Panc1 (cell line): ENCODE results near the gene RMRP. TPM values are rescaled to one million over a fixed set of nuclear protein-coding genes. Genes with fewer than 3 reads are reported as not detected.

Experiments
- ATAC-seq: fragments of 200-7000 bp; cut with Tn5 transposase; 2 replicates; pipeline ENCODE4 v1.9.1; 2020; ENCODE audit warnings: mild to moderate bottlenecking, moderate library complexity
- BruUV-seq: library from RNA; stranded (reverse); fragments of 400-500 nt; replicated peaks from 2 replicates; lab custom pipeline; 2021; lab: Mats Ljungman, UMichigan
- CTCF ChIA-PET: fragments of 300-600 bp; sonication (Branson Sonifier 250); formaldehyde crosslinking; loops from one replicate; lab custom pipeline; 2022; ENCODE audit warnings: antibody characterized with exemption; lab: Charles Lee
- POLR2A ChIA-PET: fragments of 300-600 bp; sonication (Branson Sonifier 250); formaldehyde crosslinking; loops from one replicate; lab custom pipeline; 2022; ENCODE audit warnings: antibody characterized with exemption; lab: Charles Lee
- DNase-seq: peaks from one replicate; pipeline ENCODE4 v3.0.0-alpha.2; 2010; ENCODE audit warnings: low read depth, low spot score
- H3K27ac ChIP-seq: 2 replicates; pipeline ENCODE4 v1.5.1; 2011; ENCODE audit warnings: mild to moderate bottlenecking, low read length, inconsistent platforms
- H3K27me3 ChIP-seq: fragments of 200-500 bp; sonication (Bioruptor generic); 2 replicates; pipeline ENCODE4 v1.6.0; 2014; ENCODE audit warnings: low read length, inconsistent platforms; ENCODE audit not compliant: control insufficient read depth, insufficient read depth
- H3K36me3 ChIP-seq: fragments of 200-500 bp; sonication (Bioruptor generic); 2 replicates; pipeline ENCODE4 v1.5.1; 2014; ENCODE audit warnings: inconsistent platforms, mild to moderate bottlenecking, low read length, moderate library complexity; ENCODE audit not compliant: control insufficient read depth, insufficient read depth
- H3K4me1 ChIP-seq: 2 replicates; pipeline ENCODE4 v1.5.1; 2011; ENCODE audit warnings: inconsistent platforms, mild to moderate bottlenecking, low read length, moderate library complexity; ENCODE audit not compliant: control insufficient read depth, insufficient read depth
- H3K4me3 ChIP-seq, 2 experiments: 2 replicates each; pipeline ENCODE4 v1.5.1; 2011 to 2012; ENCODE audit warnings: low read depth in 2 of 2, low read length in 2 of 2, mild to moderate bottlenecking in 2 of 2, inconsistent platforms in 1 of 2, moderate library complexity in 1 of 2
- H3K9me3 ChIP-seq: fragments of 200-500 bp; sonication (Bioruptor generic); 2 replicates; pipeline ENCODE4 v1.5.1; 2014; ENCODE audit warnings: low read depth, mild to moderate bottlenecking, inconsistent platforms, low read length, moderate library complexity; ENCODE audit not compliant: control insufficient read depth, insufficient read depth
- POLR2AphosphoS5 ChIP-seq: IDR thresholded peaks from 2 replicates; pipeline ENCODE4 v1.6.1; 2012; ENCODE audit warnings: mild to moderate bottlenecking, low read depth, low read length, moderate library complexity
- SIN3A ChIP-seq: IDR thresholded peaks from 2 replicates; pipeline ENCODE4 v1.6.1; 2012; ENCODE audit warnings: low read depth, mild to moderate bottlenecking, low read length, moderate library complexity, borderline replicate concordance; ENCODE audit not compliant: insufficient read depth
- TCF7L2 ChIP-seq: IDR thresholded peaks from 2 replicates; pipeline ENCODE4 v1.6.1; 2011; ENCODE audit warnings: mild to moderate bottlenecking, low read depth, low read length, inconsistent platforms
- in situ Hi-C: cut with HindIII; loops from 2 replicates; pipeline ENCODE4 v1.10.0; 2016; ENCODE audit warnings: low sequenced_read_pairs, low pct_unique_long_range_greater_than_20kb
- intact Hi-C: fragments of 100-400 bp; cut with micrococcal nuclease; formaldehyde crosslinking; loops from one replicate; pipeline ENCODE4 v1.10.0; 2022; ENCODE audit not compliant: unreplicated experiment
- total RNA-seq: library from RNA; stranded (reverse); gene quantifications from one replicate; pipeline ENCODE4 v1.2.1, GENCODE V29; 2021; ENCODE audit not compliant: unreplicated experiment
- TF ChIP-seq, protein P1 (sequence below), 2 experiments: IDR thresholded peaks; 2 replicates each; pipeline ENCODE4 v1.6.1; 2011 to 2012; ENCODE audit warnings: low read depth in 2 of 2, control low read depth in 1 of 2, low read length in 1 of 2, mild to moderate bottlenecking in 1 of 2, moderate library complexity in 1 of 2; ENCODE audit not compliant: insufficient read depth in 1 of 2
- TF ChIP-seq, protein P2 (sequence below): fragments of 450-650 bp; IDR thresholded peaks from 2 replicates; pipeline ENCODE4 v1.5.1; 2017; ENCODE audit warnings: mild to moderate bottlenecking

RMRP gene
- total RNA-seq, 1 experiment from 2014 or later = 29,896 TPM

DNA sequence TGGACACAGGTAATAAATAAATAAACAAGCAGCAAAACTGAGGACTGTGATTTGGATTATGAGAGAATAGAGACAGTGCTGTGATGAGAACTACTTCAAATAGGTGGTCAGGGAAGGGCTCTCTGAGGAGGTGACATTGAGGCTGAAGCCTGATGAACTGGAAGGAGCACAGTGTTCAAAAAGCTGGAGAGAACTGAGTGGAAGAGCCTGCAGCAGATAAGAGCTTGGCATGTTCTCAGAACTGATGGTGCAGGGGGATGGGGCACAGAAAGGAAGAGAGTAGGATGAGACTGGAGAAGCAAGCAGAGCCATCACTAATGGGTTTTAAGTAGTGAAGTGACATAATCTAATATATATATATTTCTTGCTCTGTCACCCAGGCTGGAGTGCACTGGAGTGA, 43.1 kb upstream of the RMRP start:
- no peak for ATAC-seq
- in situ Hi-C loops = no loop called here
- intact Hi-C loops = no loop called here
- TF ChIP-seq POLR2AphosphoS5 (no peak), SIN3A (no peak), TCF7L2 (no peak)
- TF ChIP-seq, protein P1, sequence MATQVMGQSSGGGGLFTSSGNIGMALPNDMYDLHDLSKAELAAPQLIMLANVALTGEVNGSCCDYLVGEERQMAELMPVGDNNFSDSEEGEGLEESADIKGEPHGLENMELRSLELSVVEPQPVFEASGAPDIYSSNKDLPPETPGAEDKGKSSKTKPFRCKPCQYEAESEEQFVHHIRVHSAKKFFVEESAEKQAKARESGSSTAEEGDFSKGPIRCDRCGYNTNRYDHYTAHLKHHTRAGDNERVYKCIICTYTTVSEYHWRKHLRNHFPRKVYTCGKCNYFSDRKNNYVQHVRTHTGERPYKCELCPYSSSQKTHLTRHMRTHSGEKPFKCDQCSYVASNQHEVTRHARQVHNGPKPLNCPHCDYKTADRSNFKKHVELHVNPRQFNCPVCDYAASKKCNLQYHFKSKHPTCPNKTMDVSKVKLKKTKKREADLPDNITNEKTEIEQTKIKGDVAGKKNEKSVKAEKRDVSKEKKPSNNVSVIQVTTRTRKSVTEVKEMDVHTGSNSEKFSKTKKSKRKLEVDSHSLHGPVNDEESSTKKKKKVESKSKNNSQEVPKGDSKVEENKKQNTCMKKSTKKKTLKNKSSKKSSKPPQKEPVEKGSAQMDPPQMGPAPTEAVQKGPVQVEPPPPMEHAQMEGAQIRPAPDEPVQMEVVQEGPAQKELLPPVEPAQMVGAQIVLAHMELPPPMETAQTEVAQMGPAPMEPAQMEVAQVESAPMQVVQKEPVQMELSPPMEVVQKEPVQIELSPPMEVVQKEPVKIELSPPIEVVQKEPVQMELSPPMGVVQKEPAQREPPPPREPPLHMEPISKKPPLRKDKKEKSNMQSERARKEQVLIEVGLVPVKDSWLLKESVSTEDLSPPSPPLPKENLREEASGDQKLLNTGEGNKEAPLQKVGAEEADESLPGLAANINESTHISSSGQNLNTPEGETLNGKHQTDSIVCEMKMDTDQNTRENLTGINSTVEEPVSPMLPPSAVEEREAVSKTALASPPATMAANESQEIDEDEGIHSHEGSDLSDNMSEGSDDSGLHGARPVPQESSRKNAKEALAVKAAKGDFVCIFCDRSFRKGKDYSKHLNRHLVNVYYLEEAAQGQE (IDR thresholded peaks at IDR 0.05; ENCODE audit: insufficient read depth in 1 of 2, low read depth in 2 of 2, low read length in 1 of 2) = no peak
- TF ChIP-seq, protein P2, sequence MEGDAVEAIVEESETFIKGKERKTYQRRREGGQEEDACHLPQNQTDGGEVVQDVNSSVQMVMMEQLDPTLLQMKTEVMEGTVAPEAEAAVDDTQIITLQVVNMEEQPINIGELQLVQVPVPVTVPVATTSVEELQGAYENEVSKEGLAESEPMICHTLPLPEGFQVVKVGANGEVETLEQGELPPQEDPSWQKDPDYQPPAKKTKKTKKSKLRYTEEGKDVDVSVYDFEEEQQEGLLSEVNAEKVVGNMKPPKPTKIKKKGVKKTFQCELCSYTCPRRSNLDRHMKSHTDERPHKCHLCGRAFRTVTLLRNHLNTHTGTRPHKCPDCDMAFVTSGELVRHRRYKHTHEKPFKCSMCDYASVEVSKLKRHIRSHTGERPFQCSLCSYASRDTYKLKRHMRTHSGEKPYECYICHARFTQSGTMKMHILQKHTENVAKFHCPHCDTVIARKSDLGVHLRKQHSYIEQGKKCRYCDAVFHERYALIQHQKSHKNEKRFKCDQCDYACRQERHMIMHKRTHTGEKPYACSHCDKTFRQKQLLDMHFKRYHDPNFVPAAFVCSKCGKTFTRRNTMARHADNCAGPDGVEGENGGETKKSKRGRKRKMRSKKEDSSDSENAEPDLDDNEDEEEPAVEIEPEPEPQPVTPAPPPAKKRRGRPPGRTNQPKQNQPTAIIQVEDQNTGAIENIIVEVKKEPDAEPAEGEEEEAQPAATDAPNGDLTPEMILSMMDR = no peak
- Histone ChIP-seq H3K4me1 (no peaks in the 10 kb centered on the region), H3K27me3 (no peaks in the 10 kb centered on the region), H3K9me3 (no peaks in the 10 kb centered on the region), H3K4me3 (no peak overlapping the region), H3K36me3 (peaks cover 26% of the 10 kb centered on the region), H3K27ac (no peak overlapping the region)
- DNase-seq = no peak
- ChIA-PET POLR2A (no interaction called here), CTCF (no interaction called here)
- no TSS peak for BruUV-seq

DNA sequence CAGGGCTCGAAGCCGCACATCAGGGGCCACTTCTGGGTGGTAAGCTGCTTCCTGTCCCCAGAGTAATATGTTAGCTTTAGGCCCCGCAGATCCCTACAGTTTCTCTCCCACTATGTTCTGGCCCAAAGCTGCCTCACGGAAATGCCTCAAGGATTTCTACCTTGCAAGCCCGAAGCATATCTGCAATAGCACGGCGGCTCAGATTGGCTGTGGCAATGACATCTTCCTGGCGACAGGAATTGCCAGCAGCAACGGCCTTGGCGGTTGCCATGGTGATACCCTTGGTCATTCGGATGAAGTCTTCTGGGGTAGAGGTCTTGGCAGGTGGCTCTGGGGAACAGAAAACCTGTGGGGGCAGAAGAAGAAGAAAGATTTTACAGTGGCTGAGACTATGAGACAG, 42.2 kb upstream of the RMRP start:
- ATAC-seq (no peak), DNase-seq (no peak)
- TF ChIP-seq SIN3A (no peak), TCF7L2 (no peak), POLR2AphosphoS5 (no peak)
- TF ChIP-seq, protein P2 = no peak
- TF ChIP-seq, protein P1 (IDR thresholded peaks at IDR 0.05; ENCODE audit: insufficient read depth in 1 of 2, low read depth in 2 of 2, low read length in 1 of 2) = no peak
- Histone ChIP-seq H3K9me3 (no peaks in the 10 kb centered on the region), H3K4me3 (no peak overlapping the region), H3K27me3 (no peaks in the 10 kb centered on the region), H3K27ac (no peak overlapping the region), H3K36me3 (peaks cover 23% of the 10 kb centered on the region), H3K4me1 (no peaks in the 10 kb centered on the region)
- no TSS peak for BruUV-seq
- ChIA-PET CTCF (no interaction called here), POLR2A (no interaction called here)
- in situ Hi-C loops = no loop called here
- intact Hi-C loops = no loop called here
